Activated CD4-positive, CD25-positive, alpha-beta regulatory T cell treated with anti-CD3 and anti-CD28 coated beads, Interleukin-2, amount 50 U/mL, for 24 hours (primary cell): ENCODE results near the gene SRD5A1.
"Not testable (repeated sequence)": the region's sequence is repeated elsewhere in the genome, so short reads cannot be mapped to it uniquely, and the experiment has no call there.

ENCODE experiments used
- ATAC-seq, 2 donors: fragments of 150-1000 bp; cut with Tn5 transposase; one replicate each; pipeline ENCODE4 v1.10.0; 2021; ENCODE audit warnings: mild to moderate bottlenecking in 1 of 2, moderate library complexity in 1 of 2

Gene SRD5A1

DNA sequence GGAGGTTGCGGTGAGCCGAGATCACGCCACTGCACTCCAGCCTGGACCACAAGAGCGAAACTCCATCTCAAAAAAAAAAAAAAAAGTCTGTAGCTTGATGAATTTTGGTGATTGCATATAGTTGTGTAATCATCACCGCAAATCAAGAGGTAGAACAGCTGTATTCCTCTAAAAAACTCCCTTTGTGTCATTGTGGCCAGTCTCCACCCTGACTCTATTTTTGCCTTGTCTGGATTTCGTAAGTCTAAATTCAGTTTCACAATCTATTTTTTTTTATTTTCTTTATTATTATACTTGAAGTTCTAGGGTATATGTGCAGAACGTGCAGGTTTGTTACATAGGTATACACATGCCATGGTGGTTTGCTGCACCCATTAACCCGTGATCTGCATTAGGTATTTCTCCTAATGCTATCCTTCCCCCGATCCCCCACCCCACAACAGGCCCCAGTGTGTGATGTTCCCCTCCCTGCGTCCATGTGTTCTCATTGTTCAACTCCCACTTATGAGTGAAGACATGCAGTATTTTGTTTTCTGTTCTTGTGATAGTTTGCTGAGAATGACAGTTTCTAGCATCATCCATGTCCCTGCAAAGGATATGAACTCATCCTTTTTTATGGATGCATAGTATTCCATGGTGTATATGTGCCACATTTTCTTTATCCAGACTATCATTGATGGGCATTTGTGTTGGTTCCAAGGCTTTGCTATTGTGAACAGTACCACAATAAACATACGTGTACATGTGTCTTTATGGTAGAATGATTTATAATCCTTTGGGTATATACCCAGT is 12.5 kb downstream of the SRD5A1 start:
- not testable (repeated sequence) for ATAC-seq

DNA sequence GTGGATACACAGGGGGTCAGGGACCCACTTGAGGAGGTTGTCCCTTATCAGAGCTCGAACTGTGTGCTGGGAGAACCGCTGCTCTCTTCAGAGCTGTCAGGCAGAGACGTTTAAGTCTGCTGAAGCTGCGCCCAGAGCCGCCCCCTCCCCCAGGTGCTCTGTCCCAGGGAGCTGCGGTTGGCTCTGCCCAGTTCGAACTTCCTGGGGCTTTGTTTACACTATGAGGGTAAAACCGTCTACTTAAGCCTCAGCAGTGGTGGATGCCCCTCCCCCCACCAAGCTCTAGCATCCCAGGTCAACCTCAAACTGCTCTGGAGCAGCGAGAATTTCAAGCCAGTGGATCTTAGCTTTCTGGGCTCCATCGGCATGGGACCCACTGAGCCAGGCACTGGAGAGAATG is 15.9 kb downstream of the SRD5A1 start:
- no peak for ATAC-seq

DNA sequence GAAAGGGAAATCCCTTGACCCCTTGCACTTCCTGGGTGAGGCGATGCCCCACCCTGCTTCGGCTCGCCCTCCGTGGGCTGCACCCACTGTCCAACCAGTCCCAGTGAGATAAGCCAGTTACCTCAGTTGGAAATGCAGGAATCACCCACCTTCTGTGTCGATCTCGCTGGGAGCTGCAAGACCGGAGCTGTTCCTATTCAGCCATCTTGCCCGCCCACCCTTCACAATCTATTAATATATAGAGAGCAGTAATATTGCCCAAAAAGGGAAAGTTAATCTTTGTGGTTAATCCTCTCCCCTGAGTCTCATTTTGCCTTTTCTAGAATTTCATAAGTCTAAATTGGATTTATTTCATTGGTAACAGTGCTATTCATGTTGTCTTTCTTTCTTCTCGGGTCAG is 16.4 kb downstream of the SRD5A1 start:
- ATAC-seq = no peak

DNA sequence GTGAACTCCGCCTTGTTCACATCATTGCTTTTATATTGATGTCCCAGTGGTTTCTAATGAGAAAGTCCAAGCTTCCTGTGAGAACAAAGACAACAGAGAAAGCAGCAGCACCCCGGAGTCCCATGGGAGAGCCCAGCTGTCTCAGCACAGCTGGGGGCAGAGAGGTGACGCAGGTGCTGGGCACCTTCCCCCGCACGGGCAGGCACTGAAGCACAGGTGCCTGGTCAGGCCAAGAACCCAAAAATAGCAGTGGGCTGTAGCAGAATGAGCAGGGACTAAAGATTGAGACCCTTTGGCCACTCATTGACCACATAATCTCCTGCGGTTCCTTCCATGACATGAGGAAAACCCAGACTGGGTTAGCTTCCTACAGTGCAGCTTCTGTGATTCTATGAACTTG is 18.8 kb downstream of the SRD5A1 start:
- ATAC-seq = no peak

DNA sequence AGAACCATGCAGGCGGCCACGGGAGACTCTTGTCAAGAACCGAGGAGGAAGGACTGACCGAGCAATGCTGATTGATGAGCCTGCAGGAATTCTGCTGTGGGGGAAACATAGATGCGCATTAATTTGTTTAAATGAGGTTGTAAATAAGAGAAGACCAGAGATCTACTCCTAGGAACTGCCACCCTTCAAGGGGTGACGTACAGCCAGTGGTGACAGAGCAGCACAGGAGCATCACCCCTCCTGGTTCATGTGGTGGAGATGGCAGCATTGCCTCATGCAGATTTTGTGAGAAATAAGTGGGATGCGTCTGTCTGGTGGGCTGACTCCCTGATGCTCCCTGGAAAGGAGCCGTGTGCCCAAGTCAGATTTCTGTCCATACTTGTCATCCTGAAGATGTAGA is 22.2 kb downstream of the SRD5A1 start:
- ATAC-seq = no peak

DNA sequence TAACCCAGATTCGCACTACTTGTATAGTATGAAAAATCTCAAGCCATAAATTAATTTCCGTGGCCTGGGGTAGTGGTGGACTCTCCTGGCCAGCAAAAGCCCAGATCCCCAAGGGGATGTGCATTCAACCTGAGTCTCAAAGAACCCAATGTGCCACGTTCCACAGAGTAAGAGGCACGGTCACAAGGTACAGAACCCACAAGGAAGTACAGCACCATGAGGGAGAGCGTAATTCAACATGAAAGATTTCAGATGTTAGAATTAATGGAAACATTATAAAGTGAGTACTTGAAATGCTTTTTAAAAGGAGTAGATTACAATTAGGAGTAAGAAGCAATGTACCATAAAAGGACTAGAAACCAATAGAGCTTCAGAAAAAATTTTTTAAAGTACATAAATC is 23.4 kb downstream of the SRD5A1 start:
- ATAC-seq = no peak

DNA sequence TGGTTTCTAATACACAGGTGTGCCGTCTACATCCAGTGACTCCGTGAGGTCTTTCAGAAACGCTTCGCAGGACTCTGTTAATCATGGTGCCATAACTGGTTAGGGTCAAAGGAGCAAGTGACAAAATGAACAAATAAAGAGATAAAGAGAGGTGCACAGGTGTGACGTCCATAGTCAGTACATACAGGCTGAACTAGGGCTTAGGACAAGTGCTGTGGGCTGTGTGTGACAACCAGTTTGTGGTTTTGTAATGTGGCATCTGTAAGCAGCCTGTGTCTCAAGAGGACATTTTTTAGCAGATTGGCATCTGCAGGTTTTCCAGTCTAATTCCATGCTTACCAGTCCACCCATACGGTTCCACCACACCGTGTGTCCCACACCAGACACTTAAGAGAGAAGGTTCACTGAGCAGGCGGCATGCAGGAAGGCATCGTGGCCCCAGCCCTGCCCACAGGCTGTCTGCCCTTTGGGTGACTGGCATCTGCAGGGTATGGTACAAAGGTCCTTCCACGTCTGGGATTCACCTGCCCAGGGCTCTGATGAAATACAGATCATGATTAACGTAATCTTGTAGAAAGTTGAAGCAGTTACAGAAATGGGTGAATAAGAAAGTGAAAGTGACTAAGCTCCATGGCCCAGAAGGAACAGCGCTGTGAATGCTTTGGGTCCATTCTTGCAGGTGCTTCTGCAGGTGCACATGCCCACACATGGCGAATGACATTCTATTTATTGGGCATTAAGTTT is 26.9 kb downstream of the SRD5A1 start:
- ATAC-seq = peak; percentile 53 to 83

DNA sequence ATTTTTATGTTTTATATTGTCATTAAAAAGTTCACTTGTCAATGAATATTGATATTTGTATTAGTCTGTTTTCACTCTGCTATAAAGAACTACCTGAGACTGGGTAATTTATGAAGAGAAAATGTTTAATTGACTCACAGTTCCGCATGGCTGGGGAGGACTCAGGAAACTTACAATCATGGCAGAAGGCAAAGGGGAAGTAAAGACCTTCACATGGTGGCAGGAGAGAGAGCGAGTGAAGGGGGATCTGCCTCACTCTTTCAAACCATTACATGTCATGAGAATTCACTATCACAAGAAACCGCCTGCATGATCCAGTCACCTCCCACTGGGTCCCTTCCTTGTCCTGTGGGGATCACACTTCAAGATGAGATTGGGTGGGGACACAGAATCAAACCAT is 27.4 kb downstream of the SRD5A1 start:
- ATAC-seq = peak; percentile 13 to 25

DNA sequence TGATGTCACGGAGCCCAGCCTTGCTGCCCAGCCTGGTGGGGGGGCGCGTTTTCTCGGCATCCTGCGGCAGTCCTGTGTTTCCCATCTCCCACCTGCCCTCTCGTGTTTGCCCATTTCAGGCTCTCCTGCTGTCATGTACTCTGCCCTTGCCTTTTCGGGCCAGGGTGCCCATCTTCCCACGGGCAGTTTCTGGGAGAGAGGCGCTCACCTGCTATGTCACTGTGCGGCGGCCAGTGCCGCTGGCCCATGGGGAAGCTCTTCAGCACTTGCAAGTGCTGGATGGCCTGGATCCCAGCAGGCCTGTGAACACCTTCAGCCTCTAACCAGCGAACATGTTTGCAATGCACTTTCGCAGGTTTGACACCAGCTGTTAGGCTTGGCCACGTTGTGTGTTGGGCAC is 33.5 kb downstream of the SRD5A1 start:
- no peak for ATAC-seq

DNA sequence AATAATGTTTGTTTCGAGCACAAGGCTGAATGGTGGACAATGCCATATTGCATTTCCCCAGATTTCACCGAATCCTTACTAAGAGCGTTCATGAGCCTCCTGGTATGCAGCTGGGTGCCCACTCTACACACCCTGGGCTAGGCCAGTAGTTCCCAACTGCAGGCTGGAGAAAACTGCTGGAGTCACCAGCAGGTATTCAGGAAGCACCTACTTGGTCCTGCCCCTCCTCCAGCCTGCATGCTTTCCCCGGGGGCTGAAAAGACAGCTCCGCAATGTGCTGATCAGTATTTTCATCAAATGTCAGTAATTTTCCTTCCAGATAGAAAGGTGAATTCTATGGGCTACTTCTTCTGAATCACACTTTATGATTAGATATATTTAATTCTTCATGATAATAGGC is 34.4 kb downstream of the SRD5A1 start:
- no peak for ATAC-seq

DNA sequence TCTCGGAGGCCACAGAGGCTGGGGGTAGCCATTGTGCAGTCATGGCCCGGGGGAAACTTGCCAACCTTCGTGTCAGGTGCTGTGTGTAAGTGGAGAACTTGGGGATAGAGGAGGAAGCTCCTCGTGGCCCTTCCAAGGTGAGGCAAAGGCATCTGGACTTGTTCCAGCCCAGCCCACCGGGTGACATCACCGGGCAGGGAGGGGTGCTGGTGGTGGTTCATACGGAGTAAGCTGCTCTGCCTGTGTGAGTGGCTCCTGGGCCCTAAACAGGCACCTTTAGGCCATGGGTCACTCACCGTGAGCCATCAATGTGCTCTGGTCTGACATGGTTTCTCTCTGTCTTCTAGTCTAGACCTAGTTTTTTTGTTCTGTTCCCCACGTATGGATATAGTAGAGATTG is 35.5 kb downstream of the SRD5A1 start:
- ATAC-seq = not testable (repeated sequence)

DNA sequence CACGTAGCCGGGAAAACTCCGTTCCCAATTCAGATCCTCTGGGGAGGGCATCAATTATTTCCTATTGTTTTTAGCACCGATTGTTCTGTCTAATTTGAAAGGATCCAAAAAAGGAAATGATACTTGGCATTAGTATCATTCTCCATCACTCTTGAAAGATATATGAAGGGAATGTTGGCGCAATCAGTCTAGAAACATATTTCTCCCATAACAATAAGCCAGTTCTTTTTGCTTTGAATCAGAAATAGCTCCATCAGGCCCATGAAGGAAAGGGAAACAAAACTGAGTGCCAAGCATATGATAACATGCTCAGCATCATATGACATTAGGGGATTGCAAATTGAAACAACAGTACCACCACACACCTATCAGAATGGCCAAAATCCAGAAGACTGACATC is 39.8 kb downstream of the SRD5A1 start:
- ATAC-seq = no peak

DNA sequence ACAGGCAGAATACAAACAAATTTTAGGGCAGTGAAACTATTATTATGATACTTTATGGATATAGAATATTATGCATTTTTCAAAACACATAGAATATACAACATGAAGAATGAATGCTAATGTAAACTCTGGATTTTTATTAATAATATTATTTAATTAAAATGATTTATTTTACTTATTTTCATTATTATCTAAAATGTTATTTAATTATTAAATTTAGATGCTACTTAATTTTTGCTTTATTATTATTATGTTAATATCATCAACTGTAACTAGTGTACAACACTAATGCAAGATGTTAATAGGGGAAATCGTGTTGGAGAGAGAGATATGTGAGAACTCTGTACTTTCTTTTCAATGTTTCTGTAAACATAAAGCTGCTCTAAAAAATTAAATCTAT is 40.7 kb downstream of the SRD5A1 start:
- ATAC-seq = no peak

DNA sequence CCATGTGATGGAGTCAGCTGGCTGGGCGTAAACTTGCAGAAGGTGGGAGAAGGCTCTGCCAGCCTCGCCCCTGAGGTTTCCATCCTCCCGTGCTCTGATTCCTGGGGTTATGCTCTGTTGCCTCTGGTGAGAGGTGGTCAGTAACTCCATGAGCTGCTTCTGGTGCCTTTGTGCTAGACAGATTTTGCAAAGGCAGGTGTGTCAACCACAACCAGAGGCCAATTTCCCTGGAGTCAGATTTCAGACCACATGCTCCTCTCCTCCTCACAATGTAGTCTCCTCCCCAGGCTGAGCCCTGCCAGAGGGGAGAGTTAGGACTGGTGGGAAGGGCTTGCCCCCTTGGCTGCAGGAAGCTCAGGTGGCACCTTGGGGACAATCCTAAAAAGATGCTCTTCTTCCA is 41.2 kb downstream of the SRD5A1 start:
- no peak for ATAC-seq

DNA sequence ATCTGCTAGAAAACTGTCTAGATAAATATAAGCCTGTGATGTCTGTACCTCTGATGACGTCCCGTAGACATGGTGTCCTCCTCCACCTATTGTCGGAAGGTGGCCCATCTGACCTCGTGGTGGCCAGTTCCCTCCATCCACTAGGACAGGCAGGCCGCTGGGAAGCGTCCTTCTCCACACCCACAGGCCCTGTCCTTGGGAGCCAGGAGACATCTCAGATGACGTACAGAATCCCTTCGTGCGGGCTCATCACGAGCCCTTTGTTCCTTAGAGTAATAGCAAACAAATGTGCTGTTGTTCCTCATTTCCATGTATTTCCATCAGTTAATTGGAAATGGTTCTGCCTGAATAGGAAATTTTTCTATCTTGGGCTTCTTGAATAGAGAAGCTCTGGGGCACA is 41.6 kb downstream of the SRD5A1 start:
- ATAC-seq = no peak

DNA sequence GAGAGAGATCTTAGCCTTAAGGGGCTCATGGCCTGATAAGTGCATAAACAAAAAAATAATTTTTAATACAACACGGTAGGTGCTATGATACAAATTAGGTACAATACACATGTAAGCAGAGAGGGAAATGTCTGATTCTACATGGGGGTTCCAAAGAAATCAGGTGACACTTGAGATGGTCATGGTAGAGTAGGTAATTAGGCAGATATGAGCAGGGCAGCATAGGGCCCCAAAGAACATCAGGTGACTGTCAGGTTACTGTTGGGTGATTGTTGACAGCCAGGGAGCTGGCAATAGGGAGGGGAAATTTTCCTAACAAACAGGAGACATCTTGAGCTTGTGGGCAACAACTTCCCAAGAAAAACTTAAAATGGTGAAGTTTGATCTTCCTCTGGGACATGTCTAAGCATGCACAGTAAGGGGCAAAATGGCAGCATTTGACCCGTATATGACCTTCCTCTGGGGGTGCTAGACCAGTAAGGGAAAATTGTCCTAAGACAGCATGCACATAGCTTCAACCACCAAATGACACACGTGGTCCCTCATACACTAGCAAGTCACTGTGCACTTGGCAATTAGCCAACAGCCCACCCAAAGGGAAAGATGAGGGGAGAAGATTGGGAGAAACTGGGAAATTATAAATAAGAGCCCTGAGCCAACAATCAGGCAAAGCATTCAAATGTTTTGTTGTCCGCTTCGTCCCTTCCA is 42.7 kb downstream of the SRD5A1 start:
- ATAC-seq = no peak

DNA sequence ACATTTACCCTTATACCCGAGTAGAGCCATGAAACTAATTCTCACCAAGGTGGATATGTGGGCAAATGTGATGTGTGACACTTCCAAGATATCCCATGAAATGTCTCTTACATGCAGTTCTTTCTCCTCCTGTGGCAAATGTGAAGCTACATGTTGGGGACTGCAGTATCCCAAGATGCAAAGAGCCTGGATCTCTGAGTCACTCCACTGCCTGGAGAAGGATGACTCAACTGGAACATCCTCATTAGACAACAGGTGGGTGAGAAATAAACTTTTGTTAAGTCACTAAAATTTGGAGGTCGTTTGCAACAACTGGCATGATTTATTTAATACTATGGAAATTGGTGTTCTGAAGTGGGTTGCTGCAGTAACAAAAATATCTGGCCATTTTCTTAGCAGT is 43.5 kb downstream of the SRD5A1 start:
- ATAC-seq = no peak

DNA sequence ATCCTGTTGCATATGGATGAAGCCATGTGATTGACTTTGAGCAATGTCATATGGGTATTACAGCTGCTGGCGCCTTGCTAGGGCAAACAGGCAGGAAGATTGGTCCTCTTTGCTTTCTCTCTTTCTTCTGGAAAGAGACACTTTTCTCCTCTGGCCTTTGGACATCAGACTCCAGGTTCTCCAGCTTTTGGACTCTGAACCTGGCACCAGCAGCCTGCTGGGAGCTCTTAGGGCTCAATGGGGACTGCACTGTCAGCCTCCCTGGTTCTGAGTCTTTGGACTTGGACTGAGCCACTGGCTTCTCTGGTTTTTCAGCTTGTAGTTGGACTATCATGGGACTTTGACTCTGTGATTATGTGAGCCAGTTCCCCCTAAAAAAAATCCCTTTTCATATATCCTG is 45.1 kb downstream of the SRD5A1 start:
- no peak for ATAC-seq

DNA sequence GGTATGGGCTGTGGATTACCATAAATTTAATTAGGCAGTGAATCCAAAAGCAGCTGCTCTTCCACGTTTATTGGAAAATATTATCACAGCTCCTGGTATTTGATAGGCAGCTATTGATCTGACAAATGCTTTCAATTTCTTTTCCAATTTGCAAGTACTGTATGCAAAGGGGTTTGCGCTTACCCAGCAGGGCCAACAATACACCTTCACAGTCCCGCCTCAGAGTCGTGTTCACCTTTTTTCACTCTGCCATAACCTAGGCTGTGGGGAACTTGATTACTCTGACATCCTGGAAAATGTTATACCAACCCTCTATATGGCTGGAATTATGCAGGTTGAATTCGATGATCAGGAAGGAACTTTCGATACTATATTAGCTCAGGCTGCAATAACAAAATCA is 47.7 kb downstream of the SRD5A1 start:
- no peak for ATAC-seq

DNA sequence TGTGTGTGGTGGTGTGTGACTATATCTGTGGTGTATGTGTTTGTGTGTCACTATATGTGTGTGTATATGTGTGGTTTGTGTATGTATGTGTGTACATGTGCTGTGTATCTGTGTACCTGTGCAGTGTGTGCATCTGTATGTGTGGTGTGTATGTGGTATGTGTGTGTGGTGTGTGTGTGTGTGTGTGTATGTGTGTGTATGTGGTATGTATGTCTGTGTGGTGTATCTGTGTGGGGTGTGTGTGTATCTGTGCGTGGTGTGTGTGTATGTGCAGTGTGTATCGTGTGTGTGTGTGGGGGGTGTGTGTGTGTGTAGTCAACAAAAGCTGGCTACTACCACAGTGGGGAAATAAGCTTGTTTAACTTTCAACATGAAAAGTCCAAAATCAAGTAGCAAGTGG is 48.4 kb downstream of the SRD5A1 start:
- no peak for ATAC-seq

DNA sequence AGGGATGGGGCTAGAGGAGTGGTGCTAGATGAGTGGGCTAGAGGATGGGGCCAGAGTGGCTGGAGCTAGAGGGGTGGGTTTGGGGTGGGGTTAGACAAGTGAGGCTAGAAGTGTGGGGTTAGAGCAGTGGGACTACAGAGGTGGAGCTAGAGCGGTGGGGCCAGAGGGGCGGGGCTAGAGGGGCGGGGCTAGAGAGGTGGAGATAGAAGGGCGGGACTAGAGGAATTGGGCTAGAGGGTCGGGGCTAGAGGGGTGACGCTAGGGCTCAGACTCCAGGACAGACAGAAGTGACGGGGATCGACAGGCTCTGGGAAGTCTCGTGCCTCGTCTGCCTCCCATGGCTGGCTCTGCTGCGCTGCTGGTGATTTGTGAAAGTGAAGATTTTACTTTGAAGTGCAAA is 49.0 kb downstream of the SRD5A1 start:
- ATAC-seq = no peak

DNA sequence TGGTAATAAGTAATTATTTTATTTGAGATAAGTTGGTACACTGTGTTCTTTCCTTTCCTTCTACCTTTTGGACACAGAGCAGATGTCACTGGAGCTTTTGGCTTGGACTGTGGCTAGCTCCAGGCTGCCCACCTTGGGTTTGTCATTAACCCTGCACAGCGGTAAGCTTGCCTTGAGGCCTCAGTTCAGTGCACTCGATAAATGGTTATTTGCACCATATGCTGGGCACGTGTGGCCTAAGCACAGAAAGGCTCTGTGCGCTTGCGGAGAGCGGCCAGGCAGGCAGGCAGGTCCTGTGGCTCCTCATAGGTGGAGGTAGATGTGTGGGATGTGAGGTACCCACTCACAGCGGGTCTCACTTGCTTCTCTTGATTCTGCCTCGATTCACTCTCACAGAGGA is 50.0 kb downstream of the SRD5A1 start:
- ATAC-seq = no peak

DNA sequence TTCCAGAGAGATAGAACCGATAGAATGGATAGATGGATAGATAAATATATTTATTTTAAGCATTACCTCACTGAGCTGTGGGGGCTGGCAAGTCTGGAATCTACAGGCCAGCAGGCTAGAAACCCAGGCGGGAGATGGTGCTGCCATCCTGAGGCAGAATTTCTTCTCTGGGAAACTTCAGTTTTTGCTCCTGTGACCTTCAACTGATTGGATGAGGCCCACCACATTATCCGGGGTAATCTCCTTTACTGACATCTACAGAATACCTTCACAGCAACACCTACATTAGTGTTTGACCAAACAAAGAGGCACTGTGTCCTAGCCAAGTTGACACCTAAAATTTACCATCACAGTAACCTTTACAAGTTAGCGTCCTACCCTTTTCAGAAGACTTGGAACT is 50.8 kb downstream of the SRD5A1 start:
- ATAC-seq = no peak

DNA sequence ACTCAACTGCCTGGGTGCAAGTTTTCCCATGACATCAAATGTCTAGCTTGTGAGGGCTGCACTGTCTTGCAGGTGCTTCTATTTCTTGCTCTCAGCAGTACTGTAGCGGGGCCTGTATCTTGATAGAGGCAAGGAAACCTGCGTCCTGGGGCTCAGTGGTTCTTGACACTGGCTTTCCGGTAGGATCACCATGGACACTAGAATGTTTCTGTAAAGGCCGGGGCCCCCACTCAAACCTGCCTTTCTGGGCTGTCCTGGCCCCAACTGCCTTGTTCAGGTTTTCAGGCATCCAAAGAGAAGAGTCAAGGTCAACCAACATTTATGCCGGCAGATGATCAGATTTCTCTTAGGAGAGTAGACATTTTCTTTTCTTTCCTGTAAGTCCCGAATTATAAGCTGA is 53.3 kb downstream of the SRD5A1 start:
- no peak for ATAC-seq
